K562 (cell line): Measurements from ENCODE around the gene KLF13.

Experiments used
- CTCF ChIP-seq, 3 experiments: IDR thresholded peaks in 2 of 3; conservative IDR thresholded peaks in 1 of 3; 2 replicates each; pipeline ENCODE4 v1.5.1; 2011 to 2012; ENCODE audit warnings: low read length in 3 of 3, mild to moderate bottlenecking in 3 of 3, control low read depth in 2 of 3, improper control_type of control experiment in 1 of 3, inconsistent platforms in 1 of 3, low read depth in 1 of 3, mixed read lengths in 1 of 3, moderate library complexity in 1 of 3; ENCODE audit not compliant: insufficient read depth in 2 of 3
- DDX20 ChIP-seq: fragments of 450-650 bp; IDR thresholded peaks from 2 replicates; pipeline ENCODE4 v1.6.1; 2016; ENCODE audit warnings: missing genetic modification characterization, low read depth, mild to moderate bottlenecking, missing compliant biosample characterization, moderate library complexity
- FOXP1 ChIP-seq: sonication (generic); formaldehyde crosslinking; IDR thresholded peaks from 2 replicates; pipeline ENCODE4 v1.8.0; 2022; ENCODE audit warnings: mild to moderate bottlenecking, missing genetic modification reagents
- MXI1 ChIP-seq: IDR thresholded peaks from 2 replicates; pipeline ENCODE4 v1.6.1; 2011; ENCODE audit warnings: low read depth, mild to moderate bottlenecking, improper control_type of control experiment, low read length
- MYBL2 ChIP-seq, 2 experiments: fragments of 450-650 bp in 1 of 2; sonication (generic) in 1 of 2; formaldehyde crosslinking in 1 of 2; IDR thresholded peaks; 2 replicates each; pipeline versions ENCODE4 v1.6.1 to v1.8.1; 2017 to 2022; ENCODE audit warnings: borderline replicate concordance in 1 of 2, inconsistent platforms in 1 of 2, low read depth in 1 of 2, mild to moderate bottlenecking in 1 of 2, missing genetic modification reagents in 1 of 2, moderate library complexity in 1 of 2
- NR2C1 ChIP-seq, 2 experiments: fragments of 450-650 bp; IDR thresholded peaks; 2 replicates each; pipeline ENCODE4 v1.6.1; 2017; ENCODE audit warnings: mild to moderate bottlenecking in 2 of 2, antibody characterized with exemption in 1 of 2, inconsistent platforms in 1 of 2, missing compliant biosample characterization in 1 of 2, missing genetic modification characterization in 1 of 2
- NR4A1 ChIP-seq, 2 experiments: fragments of 250-450 bp in 1 of 2; fragments of 450-650 bp in 1 of 2; sonication (Bioruptor Pico) in 1 of 2; IDR thresholded peaks; 2 replicates each; pipeline versions ENCODE4 v1.4.0 to v1.6.1; 2016 to 2020; ENCODE audit warnings: mild to moderate bottlenecking in 2 of 2, missing compliant biosample characterization in 1 of 2, missing genetic modification characterization in 1 of 2, moderate library complexity in 1 of 2
- NRF1 ChIP-seq, 2 experiments: fragments of 450-650 bp; IDR thresholded peaks in 1 of 2; conservative IDR thresholded peaks in 1 of 2; 2 replicates each; pipeline ENCODE4 v1.6.1; 2014; ENCODE audit warnings: mild to moderate bottlenecking in 2 of 2
- POLR2A ChIP-seq: fragments of 450-650 bp; conservative IDR thresholded peaks from 2 replicates; pipeline ENCODE4 v1.6.1; 2016
- RCOR1 ChIP-seq, 2 experiments: IDR thresholded peaks; 2 replicates each; pipeline ENCODE4 v1.6.1; 2012; ENCODE audit warnings: low read depth in 2 of 2, low read length in 2 of 2, borderline replicate concordance in 1 of 2, improper control_type of control experiment in 1 of 2
- SRSF9 ChIP-seq: fragments of 200-400 bp; formaldehyde crosslinking; IDR thresholded peaks from 2 replicates; pipeline ENCODE4 v1.6.1; 2017; ENCODE audit warnings: low read depth, low read length, borderline replicate concordance
- TCF3 ChIP-seq: sonication (generic); formaldehyde crosslinking; IDR thresholded peaks from 2 replicates; pipeline ENCODE4 v1.4.0; 2020; ENCODE audit warnings: mild to moderate bottlenecking, missing genetic modification reagents
- ZBTB40 ChIP-seq, 2 experiments: fragments of 450-650 bp in 1 of 2; sonication (generic) in 1 of 2; formaldehyde crosslinking in 1 of 2; IDR thresholded peaks; 2 replicates each; pipeline versions ENCODE4 v1.7.1 to v1.9.0; 2016 to 2022; ENCODE audit warnings: inconsistent platforms in 1 of 2, mild to moderate bottlenecking in 1 of 2, missing genetic modification reagents in 1 of 2
- ZNF24 ChIP-seq: fragments of 450-650 bp; IDR thresholded peaks from 2 replicates; pipeline ENCODE4 v1.6.1; 2016

- TF ChIP-seq CTCF (IDR thresholded peaks at IDR 0.05 in 2 of 3, conservative IDR thresholded peaks at IDR 0.05 in 1 of 3; ENCODE audit: insufficient read depth in 2 of 3, low read depth in 1 of 3, low read length in 3 of 3) (no peak), SRSF9 (no peak), RCOR1 (IDR thresholded peaks at IDR 0.05; ENCODE audit: borderline replicate concordance in 1 of 2, low read depth in 2 of 2, low read length in 2 of 2) (no peak), NR4A1 (CRISPR knock-in tag; IDR thresholded peaks at IDR 0.05) (no peak), NR4A1 (tag; IDR thresholded peaks at IDR 0.05) (no peak), ZBTB40 (IDR thresholded peaks at IDR 0.05) (no peak), ZBTB40 (CRISPR knock-in tag; IDR thresholded peaks at IDR 0.05) (no peak), POLR2A (no peak), TCF3 (CRISPR knock-in tag) (no peak), MXI1 (no peak), NR2C1 (IDR thresholded peaks at IDR 0.05) (no peak), NR2C1 (tag; IDR thresholded peaks at IDR 0.05) (no peak), NRF1 (conservative IDR thresholded peaks at IDR 0.05 in 1 of 2, IDR thresholded peaks at IDR 0.05 in 1 of 2) (no peak), DDX20 (tag) (no peak), MYBL2 (IDR thresholded peaks at IDR 0.05; ENCODE audit: low read depth) (no peak), MYBL2 (CRISPR knock-in tag; IDR thresholded peaks at IDR 0.05; ENCODE audit: borderline replicate concordance) (no peak), ZNF24 (no peak), FOXP1 (no peak)
These were observed 33.1 kb downstream of the KLF13 start for GRCh38 chr15:31359702-31360111.
